Measurements from ENCODE around the gene CDK14. TPM values are rescaled to one million over a fixed set of nuclear protein-coding genes. Genes with fewer than 3 reads are reported as not detected.

The CDK14 gene
- total RNA-seq, 4 donors from 2014 or later = 1.1 to 12.7 (median 5.8) TPM

- DNase-seq (ENCODE audit: low spot score in 2 of 2) = no peak
- TF ChIP-seq CTCF (IDR thresholded peaks at IDR 0.05) = no peak
- TF ChIP-seq POLR2A (IDR thresholded peaks at IDR 0.05) = no peak
- 63 to 66% methylated on average over 5 of the region's 5 CpGs for WGBS, 2 donors
- intact Hi-C loops (cut with DNase I; ENCODE audit: low total_unique reads) = no loop called here
- no peak overlapping the region for H3K4me3 ChIP-seq (ENCODE audit: low read depth, poor library complexity, severe bottlenecking)
These were observed 28.2 kb downstream of the CDK14 start for GRCh38 chr7:90624225-90624911.

GRCh38 chr7:90625051-90625450 is 28.9 kb downstream of the CDK14 start:
- no peak for TF ChIP-seq POLR2A (IDR thresholded peaks at IDR 0.05)
- no peak for TF ChIP-seq CTCF (IDR thresholded peaks at IDR 0.05)
- H3K4me3 ChIP-seq (ENCODE audit: low read depth, poor library complexity, severe bottlenecking) = no peak overlapping the region
- WGBS, 2 donors = 81 to 83% methylated on average over 5 of the region's 5 CpGs
- no peak for DNase-seq (ENCODE audit: low spot score in 2 of 2)
- intact Hi-C loops (cut with DNase I; ENCODE audit: low total_unique reads) = no loop called here

- WGBS, 2 donors = 24 to 37% methylated on average over 3 of the region's 3 CpGs
- intact Hi-C loops (cut with DNase I; ENCODE audit: low total_unique reads) = no loop called here
- H3K4me3 ChIP-seq (ENCODE audit: low read depth, poor library complexity, severe bottlenecking) = no peak overlapping the region
- DNase-seq (ENCODE audit: low spot score in 2 of 2) = no peak
- TF ChIP-seq CTCF (IDR thresholded peaks at IDR 0.05) (no peak), POLR2A (IDR thresholded peaks at IDR 0.05) (no peak)
These were observed 29.4 kb downstream of the CDK14 start for GRCh38 chr7:90625562-90625961.

GRCh38 chr7:90626013-90626412 is 29.9 kb downstream of the CDK14 start:
- intact Hi-C loops (cut with DNase I; ENCODE audit: low total_unique reads) = no loop called here
- 73 to 75% methylated on average over 3 of the region's 3 CpGs for WGBS, 2 donors
- DNase-seq (ENCODE audit: low spot score in 2 of 2) = no peak
- TF ChIP-seq CTCF (IDR thresholded peaks at IDR 0.05) (no peak), POLR2A (IDR thresholded peaks at IDR 0.05) (no peak)
- no peak overlapping the region for H3K4me3 ChIP-seq (ENCODE audit: low read depth, poor library complexity, severe bottlenecking)

- DNase-seq (ENCODE audit: low spot score in 2 of 2) = no peak
- no peak overlapping the region for H3K4me3 ChIP-seq (ENCODE audit: low read depth, poor library complexity, severe bottlenecking)
- WGBS, 2 donors = 94 to 95% methylated on average over 6 of the region's 6 CpGs
- TF ChIP-seq CTCF (IDR thresholded peaks at IDR 0.05) = no peak
- TF ChIP-seq POLR2A (IDR thresholded peaks at IDR 0.05) = no peak
- intact Hi-C loops (cut with DNase I; ENCODE audit: low total_unique reads) = no loop called here
These were observed 33.3 kb downstream of the CDK14 start for GRCh38 chr7:90629297-90629918.
